ENCODE measurements around the gene SYNE1.
"Not testable (repeated sequence)": the region's sequence is repeated elsewhere in the genome, so short reads cannot be mapped to it uniquely, and the experiment has no call there.

SYNE1 gene

DNA sequence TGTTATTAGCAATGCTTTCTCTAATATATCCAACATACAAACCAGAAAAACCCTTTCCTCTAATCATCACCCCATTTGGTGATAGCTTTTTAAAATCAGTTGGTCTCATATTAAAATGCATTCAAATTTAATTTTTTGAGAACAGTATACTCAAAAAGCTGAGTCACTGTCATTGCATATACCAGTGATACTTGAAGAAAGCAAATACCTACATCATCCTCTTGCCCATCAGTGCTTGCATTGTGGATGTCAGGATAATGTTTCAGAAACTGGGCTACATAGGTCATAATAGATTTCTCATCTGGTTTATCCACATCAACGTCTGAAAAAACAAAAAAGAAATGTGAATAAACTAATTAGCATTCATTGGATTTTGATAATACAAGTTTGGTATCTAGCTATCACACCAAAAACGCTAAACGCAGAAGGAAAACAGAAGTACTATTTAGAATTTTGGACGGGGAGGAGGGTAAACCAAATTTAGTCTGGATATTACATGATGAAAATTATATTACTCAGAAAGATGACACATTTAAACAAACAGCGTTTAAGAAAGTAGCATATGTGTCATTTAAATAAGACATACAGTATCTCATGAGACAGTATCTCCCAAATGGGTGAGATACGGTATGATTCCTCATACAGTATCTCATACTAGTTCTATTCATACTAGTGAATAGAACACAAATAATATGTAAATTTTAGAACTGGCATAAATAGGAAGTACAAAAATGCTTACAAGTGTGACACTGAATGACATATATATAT, 134.6 kb downstream of the SYNE1 start:
- no peaks in the 10 kb centered on the region for H3K4me1 ChIP-seq (ENCODE audit: control insufficient read depth, insufficient read depth, low read length, poor library complexity, severe bottlenecking)
- H3K27me3 ChIP-seq (replicated peaks; ENCODE audit: control insufficient read depth, insufficient read depth, low read length, poor library complexity, severe bottlenecking): no peaks in the 10 kb centered on the region
- H3K4me3 ChIP-seq (ENCODE audit: insufficient read depth, low read depth, low read length, poor library complexity, severe bottlenecking): no peak overlapping the region
- H3K9me3 ChIP-seq (ENCODE audit: control insufficient read depth, low read length): no peaks in the 10 kb centered on the region
- no peak for DNase-seq
- H3K36me3 ChIP-seq (ENCODE audit: control insufficient read depth, insufficient read depth, low read length): no peaks in the 10 kb centered on the region
- no peak overlapping the region for H3K27ac ChIP-seq (ENCODE audit: insufficient read depth, low read length, poor library complexity, severe bottlenecking)

DNA sequence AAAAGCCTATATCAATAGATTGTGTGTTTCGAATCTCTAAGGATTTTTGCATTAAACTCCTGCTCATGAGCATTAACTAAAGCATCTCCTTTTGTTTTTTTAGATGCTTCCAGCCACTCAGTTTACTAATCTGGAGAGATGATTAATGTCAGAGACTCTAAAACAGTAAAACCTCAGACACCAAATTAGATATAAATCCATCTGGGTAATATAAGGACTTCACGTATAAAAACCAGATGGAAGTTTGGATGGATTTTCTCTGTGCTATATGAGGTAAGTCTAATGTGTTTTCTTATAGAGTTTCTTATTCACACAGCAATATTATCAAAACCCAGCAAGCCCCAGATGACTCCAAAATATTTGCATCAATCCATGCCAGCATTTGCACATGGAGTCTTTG, 137.2 kb downstream of the SYNE1 start:
- no peaks in the 10 kb centered on the region for H3K27me3 ChIP-seq (replicated peaks; ENCODE audit: control insufficient read depth, insufficient read depth, low read length, poor library complexity, severe bottlenecking)
- DNase-seq: no peak

DNA sequence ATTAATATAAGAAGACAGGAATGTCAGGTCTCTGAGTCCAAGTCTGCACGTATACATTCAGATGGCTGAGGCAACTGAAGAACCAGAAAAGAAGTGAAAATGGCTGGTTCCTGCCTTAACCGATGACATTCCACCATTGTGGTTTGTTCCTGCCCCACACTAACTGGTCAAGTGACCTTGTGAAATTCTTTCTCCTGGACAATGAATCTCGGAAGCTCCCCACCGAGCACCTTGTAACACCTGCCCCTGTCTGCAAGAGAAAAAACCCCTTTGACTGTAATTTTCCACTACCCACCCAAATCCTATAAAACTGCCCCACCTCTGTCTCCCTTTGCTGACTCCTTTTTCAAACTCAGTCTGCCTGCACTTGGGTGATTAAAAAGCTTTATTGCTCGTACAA, 140.4 kb downstream of the SYNE1 start:
- Histone ChIP-seq H3K27ac (ENCODE audit: insufficient read depth, low read length, poor library complexity, severe bottlenecking) (no peak overlapping the region), H3K9me3 (ENCODE audit: control insufficient read depth, low read length) (no peaks in the 10 kb centered on the region), H3K4me3 (ENCODE audit: insufficient read depth, low read depth, low read length, poor library complexity, severe bottlenecking) (no peak overlapping the region), H3K4me1 (ENCODE audit: control insufficient read depth, insufficient read depth, low read length, poor library complexity, severe bottlenecking) (no peaks in the 10 kb centered on the region), H3K36me3 (ENCODE audit: control insufficient read depth, insufficient read depth, low read length) (no peaks in the 10 kb centered on the region), H3K27me3 (replicated peaks; ENCODE audit: control insufficient read depth, insufficient read depth, low read length, poor library complexity, severe bottlenecking) (no peaks in the 10 kb centered on the region)
- no peak for DNase-seq

More for the DNA sequence above, 137.2 kb downstream of the SYNE1 start:
- H3K36me3 ChIP-seq (ENCODE audit: control insufficient read depth, insufficient read depth, low read length): no peaks in the 10 kb centered on the region
- no peaks in the 10 kb centered on the region for H3K4me1 ChIP-seq (ENCODE audit: control insufficient read depth, insufficient read depth, low read length, poor library complexity, severe bottlenecking)
- no peak overlapping the region for H3K27ac ChIP-seq (ENCODE audit: insufficient read depth, low read length, poor library complexity, severe bottlenecking)
- no peaks in the 10 kb centered on the region for H3K9me3 ChIP-seq (ENCODE audit: control insufficient read depth, low read length)
- H3K4me3 ChIP-seq (ENCODE audit: insufficient read depth, low read depth, low read length, poor library complexity, severe bottlenecking): no peak overlapping the region

DNA sequence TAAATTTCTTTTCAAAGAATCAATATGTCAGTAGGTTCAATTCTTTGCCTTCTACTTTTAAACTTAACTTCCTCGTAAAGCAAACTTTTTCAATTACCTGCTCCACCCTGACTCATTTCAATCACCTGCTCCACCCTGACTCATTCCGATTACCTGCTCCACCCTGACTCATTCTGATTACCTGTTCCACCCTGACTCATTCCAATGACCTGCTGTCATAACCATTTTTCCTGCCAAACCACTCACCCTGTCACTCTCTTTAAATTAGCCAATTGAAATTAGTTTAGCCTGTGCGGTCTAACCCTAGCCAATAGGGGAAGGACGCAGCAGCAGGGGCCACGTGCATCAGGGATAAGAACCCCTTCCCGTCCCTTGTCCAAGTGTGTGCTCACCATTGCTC, 141.7 kb downstream of the SYNE1 start:
- not testable (repeated sequence) for H3K27ac ChIP-seq (ENCODE audit: insufficient read depth, low read length, poor library complexity, severe bottlenecking); DNase-seq; H3K27me3 ChIP-seq (replicated peaks; ENCODE audit: control insufficient read depth, insufficient read depth, low read length, poor library complexity, severe bottlenecking)

DNA sequence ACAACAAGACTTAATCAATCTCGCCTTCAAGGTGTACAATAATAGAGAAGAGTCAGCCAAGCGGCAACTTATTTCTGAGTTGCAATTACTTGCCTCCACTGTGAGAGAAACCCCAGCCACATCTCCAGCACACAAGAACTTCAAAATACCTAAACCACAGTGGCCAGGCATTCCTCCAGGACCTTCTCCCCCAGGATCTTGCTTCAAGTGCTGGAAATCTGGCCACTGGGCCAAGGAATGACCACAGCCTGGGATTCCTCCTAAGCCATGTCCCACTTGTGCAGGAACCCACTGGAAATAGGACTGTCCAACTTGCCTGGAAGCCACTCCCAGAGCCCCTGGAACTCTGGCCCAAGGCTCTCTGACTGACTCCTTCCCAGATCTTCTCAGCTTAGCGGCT, 144.9 kb downstream of the SYNE1 start:
- H3K27ac ChIP-seq (ENCODE audit: insufficient read depth, low read length, poor library complexity, severe bottlenecking): not testable (repeated sequence)

More for the DNA sequence above, 141.7 kb downstream of the SYNE1 start:
- not testable (repeated sequence) for H3K4me1 ChIP-seq (ENCODE audit: control insufficient read depth, insufficient read depth, low read length, poor library complexity, severe bottlenecking); H3K4me3 ChIP-seq (ENCODE audit: insufficient read depth, low read depth, low read length, poor library complexity, severe bottlenecking); H3K9me3 ChIP-seq (ENCODE audit: control insufficient read depth, low read length); H3K36me3 ChIP-seq (ENCODE audit: control insufficient read depth, insufficient read depth, low read length)

DNA sequence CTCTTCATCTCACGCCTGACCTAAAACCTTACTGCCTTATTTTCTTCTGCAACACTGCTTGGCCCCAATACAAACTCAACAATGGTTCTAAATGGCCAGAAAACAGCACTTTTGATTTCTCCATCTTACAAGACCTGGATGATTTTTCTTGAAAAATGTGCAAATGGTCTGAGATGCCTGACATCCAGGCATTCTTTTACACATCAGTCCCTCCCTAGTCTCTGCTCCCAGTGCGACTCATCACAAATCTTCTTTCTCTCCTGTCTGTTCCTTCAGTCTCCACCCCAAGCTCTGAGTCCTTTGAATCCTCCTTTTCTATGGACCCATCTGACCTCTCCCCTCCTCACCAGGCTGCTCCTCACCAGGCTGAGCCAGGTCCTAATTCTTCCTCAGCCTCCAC, 145.7 kb downstream of the SYNE1 start:
- H3K27ac ChIP-seq (ENCODE audit: insufficient read depth, low read length, poor library complexity, severe bottlenecking); H3K4me1 ChIP-seq (ENCODE audit: control insufficient read depth, insufficient read depth, low read length, poor library complexity, severe bottlenecking); DNase-seq; H3K27me3 ChIP-seq (replicated peaks; ENCODE audit: control insufficient read depth, insufficient read depth, low read length, poor library complexity, severe bottlenecking); H3K4me3 ChIP-seq (ENCODE audit: insufficient read depth, low read depth, low read length, poor library complexity, severe bottlenecking); H3K36me3 ChIP-seq (ENCODE audit: control insufficient read depth, insufficient read depth, low read length); H3K9me3 ChIP-seq (ENCODE audit: control insufficient read depth, low read length): not testable (repeated sequence)

More for the DNA sequence above, 144.9 kb downstream of the SYNE1 start:
- not testable (repeated sequence) for H3K4me1 ChIP-seq (ENCODE audit: control insufficient read depth, insufficient read depth, low read length, poor library complexity, severe bottlenecking); DNase-seq; H3K27me3 ChIP-seq (replicated peaks; ENCODE audit: control insufficient read depth, insufficient read depth, low read length, poor library complexity, severe bottlenecking); H3K9me3 ChIP-seq (ENCODE audit: control insufficient read depth, low read length); H3K36me3 ChIP-seq (ENCODE audit: control insufficient read depth, insufficient read depth, low read length); H3K4me3 ChIP-seq (ENCODE audit: insufficient read depth, low read depth, low read length, poor library complexity, severe bottlenecking)

DNA sequence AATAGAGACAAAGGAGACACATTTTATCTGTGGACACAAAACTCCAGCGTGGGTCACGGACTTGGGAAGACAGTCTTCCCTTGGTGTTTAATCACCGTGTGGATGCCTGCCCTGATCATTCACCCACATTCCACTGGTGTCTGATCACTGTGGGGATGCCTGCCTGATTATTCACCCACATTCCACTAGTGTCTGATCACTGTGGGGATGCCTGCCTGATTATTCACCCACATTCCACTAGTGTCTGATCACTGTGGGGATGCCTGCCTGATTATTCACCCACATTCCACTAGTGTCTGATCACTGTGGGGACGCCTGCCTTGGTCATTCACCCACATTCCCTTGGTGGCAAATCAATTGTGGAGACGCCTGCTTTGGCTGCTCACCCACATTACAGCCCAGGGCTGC, 146.2 kb downstream of the SYNE1 start:
- H3K27me3 ChIP-seq (replicated peaks; ENCODE audit: control insufficient read depth, insufficient read depth, low read length, poor library complexity, severe bottlenecking); H3K36me3 ChIP-seq (ENCODE audit: control insufficient read depth, insufficient read depth, low read length); H3K4me3 ChIP-seq (ENCODE audit: insufficient read depth, low read depth, low read length, poor library complexity, severe bottlenecking); DNase-seq; H3K27ac ChIP-seq (ENCODE audit: insufficient read depth, low read length, poor library complexity, severe bottlenecking); H3K4me1 ChIP-seq (ENCODE audit: control insufficient read depth, insufficient read depth, low read length, poor library complexity, severe bottlenecking); H3K9me3 ChIP-seq (ENCODE audit: control insufficient read depth, low read length): not testable (repeated sequence)

DNA sequence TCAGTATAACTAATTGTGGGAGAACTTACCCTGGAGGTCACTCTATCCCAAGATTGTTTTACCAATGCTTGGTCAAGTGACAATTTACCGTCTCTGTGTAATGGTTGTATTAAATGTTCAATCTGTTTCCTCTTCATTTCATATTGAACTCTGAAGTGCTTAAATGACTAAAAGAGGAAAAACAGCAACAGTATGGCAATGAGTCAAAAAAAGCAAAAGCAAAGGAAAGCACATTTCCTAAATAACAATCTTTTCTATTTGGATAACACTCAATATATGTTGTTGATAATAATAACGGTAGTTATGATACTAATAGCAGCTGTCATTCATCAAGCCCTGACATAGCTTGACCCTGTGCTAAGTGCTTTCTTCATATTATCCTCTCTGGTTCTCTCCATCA, 152.4 kb downstream of the SYNE1 start:
- no peaks in the 10 kb centered on the region for H3K36me3 ChIP-seq (ENCODE audit: control insufficient read depth, insufficient read depth, low read length)
- DNase-seq: no peak
- H3K27me3 ChIP-seq (replicated peaks; ENCODE audit: control insufficient read depth, insufficient read depth, low read length, poor library complexity, severe bottlenecking): no peaks in the 10 kb centered on the region
- no peaks in the 10 kb centered on the region for H3K4me1 ChIP-seq (ENCODE audit: control insufficient read depth, insufficient read depth, low read length, poor library complexity, severe bottlenecking)
- H3K4me3 ChIP-seq (ENCODE audit: insufficient read depth, low read depth, low read length, poor library complexity, severe bottlenecking): no peak overlapping the region
- no peak overlapping the region for H3K27ac ChIP-seq (ENCODE audit: insufficient read depth, low read length, poor library complexity, severe bottlenecking)
- H3K9me3 ChIP-seq (ENCODE audit: control insufficient read depth, low read length): no peaks in the 10 kb centered on the region

DNA sequence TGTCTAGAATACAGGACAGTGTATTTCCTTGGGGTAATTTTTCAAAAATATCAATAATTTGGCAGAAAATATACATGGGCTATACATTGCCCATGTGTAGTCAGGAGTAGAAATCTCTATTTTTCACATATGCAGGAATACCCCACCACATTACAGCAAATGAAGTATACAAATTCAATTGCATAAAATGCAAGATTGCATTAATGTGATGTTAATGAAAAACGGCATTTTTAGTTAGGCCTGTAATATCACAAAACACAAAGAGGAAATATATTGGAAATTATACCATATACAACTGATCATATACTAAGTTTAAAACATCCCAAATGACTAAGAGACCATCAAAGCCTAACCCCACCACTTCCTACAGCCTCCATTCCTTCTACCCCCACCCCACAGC, 154.9 kb downstream of the SYNE1 start:
- no peaks in the 10 kb centered on the region for H3K27me3 ChIP-seq (replicated peaks; ENCODE audit: control insufficient read depth, insufficient read depth, low read length, poor library complexity, severe bottlenecking)
- H3K36me3 ChIP-seq (ENCODE audit: control insufficient read depth, insufficient read depth, low read length): no peaks in the 10 kb centered on the region
- DNase-seq: no peak
- H3K9me3 ChIP-seq (ENCODE audit: control insufficient read depth, low read length): no peaks in the 10 kb centered on the region
- no peaks in the 10 kb centered on the region for H3K4me1 ChIP-seq (ENCODE audit: control insufficient read depth, insufficient read depth, low read length, poor library complexity, severe bottlenecking)
- no peak overlapping the region for H3K27ac ChIP-seq (ENCODE audit: insufficient read depth, low read length, poor library complexity, severe bottlenecking)
- no peak overlapping the region for H3K4me3 ChIP-seq (ENCODE audit: insufficient read depth, low read depth, low read length, poor library complexity, severe bottlenecking)

DNA sequence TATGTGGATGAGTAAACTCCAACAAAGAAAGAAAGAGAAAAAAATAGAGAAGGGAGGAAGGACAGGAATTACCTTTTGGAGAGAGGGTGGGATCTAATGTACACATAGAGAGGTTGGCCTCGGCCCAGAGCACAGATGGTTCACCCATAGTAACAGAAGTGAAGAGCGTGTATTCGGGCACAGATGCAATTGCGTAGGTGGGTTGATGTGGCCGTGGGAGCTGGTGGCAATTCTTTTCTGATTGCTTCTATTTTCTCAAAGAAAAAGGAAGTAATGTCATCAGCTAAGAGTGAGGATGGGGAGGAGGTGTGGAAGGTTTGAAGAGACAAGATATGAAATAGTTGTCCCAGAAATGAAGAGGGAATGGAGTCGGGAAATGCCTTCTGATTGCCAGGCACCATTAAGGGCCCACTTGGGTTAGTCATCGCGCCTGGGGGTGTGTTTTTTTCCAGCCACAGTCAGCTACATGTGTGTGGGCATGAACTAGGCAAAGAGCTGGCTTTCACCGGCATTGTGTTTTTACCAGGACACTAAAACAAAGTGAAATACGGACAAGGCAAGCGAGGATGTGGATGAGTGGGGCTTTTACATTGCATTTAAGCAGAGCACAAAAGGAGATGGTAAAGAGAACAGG, 158.7 kb downstream of the SYNE1 start:
- no peaks in the 10 kb centered on the region for H3K27me3 ChIP-seq (replicated peaks; ENCODE audit: control insufficient read depth, insufficient read depth, low read length, poor library complexity, severe bottlenecking)
- no peak overlapping the region for H3K4me3 ChIP-seq (ENCODE audit: insufficient read depth, low read depth, low read length, poor library complexity, severe bottlenecking)
- H3K27ac ChIP-seq (ENCODE audit: insufficient read depth, low read length, poor library complexity, severe bottlenecking): no peak overlapping the region
- H3K36me3 ChIP-seq (ENCODE audit: control insufficient read depth, insufficient read depth, low read length): no peaks in the 10 kb centered on the region
- no peaks in the 10 kb centered on the region for H3K9me3 ChIP-seq (ENCODE audit: control insufficient read depth, low read length)
- no peak for DNase-seq
- H3K4me1 ChIP-seq (ENCODE audit: control insufficient read depth, insufficient read depth, low read length, poor library complexity, severe bottlenecking): no peaks in the 10 kb centered on the region

Data from effector memory CD4-positive, alpha-beta T cell (primary cell).